HEK293 (cell line): ENCODE data around the gene ADGRF3.

ENCODE experiments used
- CTCF ChIA-PET: fragments of 350-600 bp; formaldehyde crosslinking; extraction: SDS; loops from one replicate; lab custom pipeline; 2021; ENCODE audit warnings: antibody characterized with exemption; lab: Yijun Ruan, JAX
- POLR2A ChIA-PET: fragments of 300-600 bp; formaldehyde crosslinking; extraction: SDS; loops from one replicate; lab custom pipeline; 2020; ENCODE audit warnings: antibody characterized with exemption, inconsistent platforms; lab: Yijun Ruan, JAX
- H3K27ac ChIP-seq: fragments of 200-500 bp; sonication (Bioruptor generic); 2 replicates; pipeline ENCODE4 v1.5.1; 2014; ENCODE audit warnings: low read depth, low read length, control low read depth, inconsistent platforms; ENCODE audit errors: extremely low read depth
- H3K36me3 ChIP-seq, 2 experiments: fragments of 200-500 bp in 1 of 2; sonication (Bioruptor generic) in 1 of 2; 1 replicate in 1 of 2; 2 replicates in 1 of 2; pipeline ENCODE4 v1.5.1; 2014 to 2017; ENCODE audit warnings: inconsistent platforms in 2 of 2, low read length in 2 of 2; ENCODE audit not compliant: control insufficient read depth in 2 of 2, insufficient read depth in 1 of 2
- H3K4me1 ChIP-seq: fragments of 200-500 bp; sonication (Bioruptor generic); 2 replicates; pipeline ENCODE4 v1.5.1; 2014; ENCODE audit warnings: mild to moderate bottlenecking, low read length, inconsistent platforms; ENCODE audit not compliant: control insufficient read depth, insufficient read depth
- H3K4me3 ChIP-seq: 2 replicates; pipeline ENCODE4 v1.5.1; 2011; ENCODE audit warnings: low read depth, mild to moderate bottlenecking, control low read depth, low read length, moderate library complexity
- H3K9me3 ChIP-seq: fragments of 200-500 bp; sonication (Bioruptor generic); 2 replicates; pipeline ENCODE4 v1.5.1; 2014; ENCODE audit warnings: low read depth, low read length, inconsistent platforms; ENCODE audit not compliant: control insufficient read depth, insufficient read depth
- BCL11A ChIP-seq: fragments of 450-650 bp; formaldehyde crosslinking; IDR thresholded peaks from 2 replicates; pipeline ENCODE4 v1.5.1; 2016; ENCODE audit warnings: low read depth, missing biosample characterization, missing genetic modification characterization
- CTCF ChIP-seq: fragments of 450-650 bp; formaldehyde crosslinking; IDR thresholded peaks from 2 replicates; pipeline ENCODE4 v1.5.1; 2016; ENCODE audit warnings: missing biosample characterization, missing genetic modification characterization
- EGR2 ChIP-seq: fragments of 450-650 bp; formaldehyde crosslinking; IDR thresholded peaks from 2 replicates; pipeline ENCODE4 v1.5.1; 2016; ENCODE audit warnings: low read depth, missing biosample characterization, missing genetic modification characterization
- HIC1 ChIP-seq: fragments of 450-650 bp; formaldehyde crosslinking; IDR thresholded peaks from 2 replicates; pipeline ENCODE4 v1.5.1; 2016; ENCODE audit warnings: missing biosample characterization, missing genetic modification characterization
- KLF16 ChIP-seq: fragments of 450-650 bp; formaldehyde crosslinking; IDR thresholded peaks from 2 replicates; pipeline ENCODE4 v1.5.1; 2017; ENCODE audit warnings: missing biosample characterization, missing genetic modification characterization
- KLF8 ChIP-seq: fragments of 450-650 bp; formaldehyde crosslinking; IDR thresholded peaks from 2 replicates; pipeline ENCODE4 v1.5.1; 2016; ENCODE audit warnings: missing biosample characterization, missing genetic modification characterization
- SP2 ChIP-seq: fragments of 450-650 bp; formaldehyde crosslinking; IDR thresholded peaks from 2 replicates; pipeline ENCODE4 v1.5.1; 2016; ENCODE audit warnings: missing biosample characterization, missing genetic modification characterization
- ZBTB20 ChIP-seq: fragments of 450-650 bp; formaldehyde crosslinking; IDR thresholded peaks from 2 replicates; pipeline ENCODE4 v1.5.1; 2016; ENCODE audit warnings: missing biosample characterization, missing genetic modification characterization
- ZNF112 ChIP-seq: fragments of 450-650 bp; formaldehyde crosslinking; IDR thresholded peaks from 2 replicates; pipeline ENCODE4 v1.5.0; 2017; ENCODE audit warnings: missing biosample characterization, missing genetic modification characterization
- ZNF18 ChIP-seq: fragments of 450-650 bp; formaldehyde crosslinking; IDR thresholded peaks from 2 replicates; pipeline ENCODE4 v1.5.1; 2016; ENCODE audit warnings: missing biosample characterization, missing genetic modification characterization
- ZNF2 ChIP-seq: fragments of 450-650 bp; formaldehyde crosslinking; IDR thresholded peaks from 2 replicates; pipeline ENCODE4 v1.5.1; 2016; ENCODE audit warnings: missing biosample characterization, missing genetic modification characterization
- ZNF202 ChIP-seq: fragments of 450-650 bp; formaldehyde crosslinking; IDR thresholded peaks from 2 replicates; pipeline ENCODE4 v1.5.1; 2016; ENCODE audit warnings: missing biosample characterization, missing genetic modification characterization, borderline replicate concordance
- ZNF335 ChIP-seq: fragments of 450-650 bp; formaldehyde crosslinking; conservative IDR thresholded peaks from 2 replicates; pipeline ENCODE4 v1.5.1; 2016; ENCODE audit warnings: missing biosample characterization, missing genetic modification characterization
- ZNF501 ChIP-seq: fragments of 450-650 bp; formaldehyde crosslinking; IDR thresholded peaks from 2 replicates; pipeline ENCODE4 v1.5.1; 2016; ENCODE audit warnings: missing biosample characterization, missing genetic modification characterization
- ZNF580 ChIP-seq: fragments of 450-650 bp; formaldehyde crosslinking; IDR thresholded peaks from 2 replicates; pipeline ENCODE4 v1.5.1; 2016; ENCODE audit warnings: missing biosample characterization, missing genetic modification characterization
- ZNF600 ChIP-seq: fragments of 450-650 bp; formaldehyde crosslinking; IDR thresholded peaks from 2 replicates; pipeline ENCODE4 v1.5.1; 2016; ENCODE audit warnings: missing biosample characterization, missing genetic modification characterization
- ZNF629 ChIP-seq: fragments of 450-650 bp; formaldehyde crosslinking; IDR thresholded peaks from 2 replicates; pipeline ENCODE4 v1.5.1; 2017; ENCODE audit warnings: missing biosample characterization, missing genetic modification characterization
- ZNF785 ChIP-seq: fragments of 450-650 bp; formaldehyde crosslinking; IDR thresholded peaks from 2 replicates; pipeline ENCODE4 v1.5.1; 2016; ENCODE audit warnings: missing biosample characterization, missing genetic modification characterization
- TF ChIP-seq, protein P1 (sequence below): fragments of 450-650 bp; formaldehyde crosslinking; IDR thresholded peaks from 2 replicates; pipeline ENCODE4 v1.5.1; 2016; ENCODE audit warnings: missing biosample characterization, missing genetic modification characterization
- TF ChIP-seq, protein P2 (sequence below): fragments of 450-650 bp; formaldehyde crosslinking; optimal IDR thresholded peaks from 2 replicates; pipeline ENCODE3; 2016; ENCODE audit warnings: missing biosample characterization, mild to moderate bottlenecking, missing genetic modification characterization

Gene ADGRF3

DNA sequence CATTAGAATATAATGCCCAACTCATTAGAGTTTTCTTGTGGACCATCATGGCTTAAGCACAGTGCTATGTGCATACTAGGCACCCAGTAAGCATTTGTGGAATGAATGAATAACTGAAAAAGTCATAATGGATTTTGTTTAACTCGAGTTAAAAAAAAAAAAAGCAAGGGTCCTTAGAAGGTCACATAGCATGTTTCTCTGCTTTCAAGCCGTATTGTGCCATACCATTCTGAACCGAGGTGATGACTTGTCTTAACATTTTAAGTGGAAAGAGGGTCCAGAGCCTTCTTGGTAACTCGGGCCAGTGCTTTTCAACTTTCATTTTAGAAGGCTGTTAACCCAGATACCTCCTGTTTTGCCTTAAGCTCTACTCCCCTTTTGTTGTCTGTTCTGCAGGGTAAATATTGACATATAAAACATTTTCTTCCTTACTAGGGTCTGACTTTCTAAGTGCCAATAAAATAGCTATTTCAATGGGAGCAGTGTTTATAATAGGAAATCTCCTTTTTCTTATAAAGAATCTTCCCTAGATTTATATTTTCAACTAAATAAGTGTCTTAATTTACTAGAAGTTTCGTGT is 787 bp upstream of the ADGRF3 start:
- TF ChIP-seq ZNF202 (tag by site-specific recombination), result no peak
- TF ChIP-seq ZNF600 (tag by site-specific recombination), result peak; percentile 45; the same call in 1 of the 2 replicates
- Histone ChIP-seq H3K4me1 (no peaks in the 10 kb centered on the region; the same call in 1 of the 2 replicates), H3K9me3 (no peaks in the 10 kb centered on the region), H3K4me3 (peak overlapping the region; percentile 66), H3K36me3 (no peaks in the 10 kb centered on the region), H3K27ac (no peak overlapping the region)
- ChIA-PET POLR2A (interaction anchor here (0.7 to 1.1 kb wide), 2 partner anchors 14 to 104 kb away, joined by 3 to 4 read pairs; partner anchors contain the start of gene HADHA), CTCF (interaction anchor here (0.6 to 2.4 kb wide), 2 partner anchors 8 to 59 kb away, joined by 3 to 8 read pairs; no protein-coding TSS in a partner anchor)

DNA sequence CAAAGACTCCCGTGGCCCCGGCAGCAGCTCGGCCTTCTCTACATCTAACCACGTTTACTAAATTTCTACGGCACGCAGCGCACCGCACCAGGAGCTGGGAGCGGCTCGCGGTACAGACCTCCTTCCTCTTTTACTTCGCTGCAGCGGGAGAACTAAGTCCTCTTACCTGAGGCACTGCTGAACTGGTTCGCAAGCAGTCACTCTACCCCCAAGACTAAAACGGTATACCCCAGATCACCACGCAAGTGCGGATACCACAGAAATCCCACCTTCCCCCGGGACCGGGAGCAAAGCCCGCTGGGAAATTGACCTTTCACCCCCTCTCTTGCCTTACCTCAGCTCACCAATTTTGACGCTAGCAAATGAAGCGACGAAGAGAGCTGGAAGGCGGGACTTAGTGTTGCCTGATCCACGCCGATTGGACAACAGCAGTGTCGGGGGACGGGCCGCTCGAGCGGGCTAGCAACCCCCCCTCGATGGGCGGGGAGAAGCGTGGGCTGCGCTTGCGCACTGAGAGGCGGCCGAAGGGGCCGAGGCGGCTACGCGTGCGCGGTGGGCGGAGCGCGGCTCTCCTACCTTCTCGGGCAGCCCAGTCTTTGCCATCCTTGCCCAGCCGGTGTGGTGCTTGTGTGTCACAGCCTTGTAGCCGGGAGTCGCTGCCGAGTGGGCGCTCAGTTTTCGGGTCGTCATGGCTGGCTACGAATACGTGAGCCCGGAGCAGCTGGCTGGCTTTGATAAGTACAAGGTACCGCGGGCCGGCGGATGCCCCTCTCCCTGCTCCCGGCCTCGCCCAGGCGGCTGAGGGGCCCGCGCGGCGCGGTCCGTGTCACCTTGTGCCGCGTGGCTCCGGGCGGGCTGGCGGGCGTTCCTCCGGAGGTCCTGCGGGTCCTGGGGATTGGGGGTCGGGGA is 790 bp downstream of the ADGRF3 start, which contains the start of gene SELENOI:
SELENOI (plus strand) TSS at position 599 of the 909 bp plus-strand sequence; CDS start at position 689, 90 bp downstream.
- peak within 1 kb of the TSS; percentile 75 for H3K27ac ChIP-seq
- peak within 1 kb of the TSS; percentile 92 for H3K4me3 ChIP-seq
- H3K4me1 ChIP-seq, result no peaks in the 10 kb centered on the region; the same call in 1 of the 2 replicates
- POLR2A ChIA-PET, result interaction anchor here (0.9 to 2.2 kb wide), 16 partner anchors 9 to 303 kb away, joined by 3 to 20 read pairs (median 5); partner anchors contain the start of genes DRC1, HADHA and HADHB
- H3K9me3 ChIP-seq, result no peaks in the 10 kb centered on the region
- CTCF ChIA-PET, result interaction anchor here (0.5 to 2.4 kb wide), 8 partner anchors 9 to 649 kb away, joined by 3 to 8 read pairs (median 4); no protein-coding TSS in a partner anchor
- no peaks in the 10 kb centered on the region for H3K36me3 ChIP-seq
- TF ChIP-seq ZNF629 (peak; percentile 81), HIC1 (tag by site-specific recombination) (peak; percentile 96), ZNF580 (tag by site-specific recombination) (peak; percentile 49; the same call in 1 of the 2 replicates), KLF8 (tag by site-specific recombination) (0 out of 2 replicates have a peak, but pooled peaks have one; percentile 15), ZNF335 (tag by site-specific recombination) (peak; percentile 86), ZBTB20 (tag by site-specific recombination) (peak; percentile 72), ZNF18 (tag by site-specific recombination) (0 out of 2 replicates have a peak, but pooled peaks have one; percentile 17), KLF16 (tag by site-specific recombination) (peak; percentile 48; the same call in 1 of the 2 replicates), ZNF2 (tag by site-specific recombination) (0 out of 2 replicates have a peak, but pooled peaks have one; percentile 27), ZNF112 (tag by site-specific recombination) (no peak), BCL11A (tag by site-specific recombination) (no peak), CTCF (tag by site-specific recombination) (peak; percentile 62), ZNF501 (tag by site-specific recombination) (peak; percentile 21; the same call in 1 of the 2 replicates), SP2 (peak; percentile 97), ZNF785 (tag by site-specific recombination) (no peak), EGR2 (peak; percentile 73)
- TF ChIP-seq, protein P1, sequence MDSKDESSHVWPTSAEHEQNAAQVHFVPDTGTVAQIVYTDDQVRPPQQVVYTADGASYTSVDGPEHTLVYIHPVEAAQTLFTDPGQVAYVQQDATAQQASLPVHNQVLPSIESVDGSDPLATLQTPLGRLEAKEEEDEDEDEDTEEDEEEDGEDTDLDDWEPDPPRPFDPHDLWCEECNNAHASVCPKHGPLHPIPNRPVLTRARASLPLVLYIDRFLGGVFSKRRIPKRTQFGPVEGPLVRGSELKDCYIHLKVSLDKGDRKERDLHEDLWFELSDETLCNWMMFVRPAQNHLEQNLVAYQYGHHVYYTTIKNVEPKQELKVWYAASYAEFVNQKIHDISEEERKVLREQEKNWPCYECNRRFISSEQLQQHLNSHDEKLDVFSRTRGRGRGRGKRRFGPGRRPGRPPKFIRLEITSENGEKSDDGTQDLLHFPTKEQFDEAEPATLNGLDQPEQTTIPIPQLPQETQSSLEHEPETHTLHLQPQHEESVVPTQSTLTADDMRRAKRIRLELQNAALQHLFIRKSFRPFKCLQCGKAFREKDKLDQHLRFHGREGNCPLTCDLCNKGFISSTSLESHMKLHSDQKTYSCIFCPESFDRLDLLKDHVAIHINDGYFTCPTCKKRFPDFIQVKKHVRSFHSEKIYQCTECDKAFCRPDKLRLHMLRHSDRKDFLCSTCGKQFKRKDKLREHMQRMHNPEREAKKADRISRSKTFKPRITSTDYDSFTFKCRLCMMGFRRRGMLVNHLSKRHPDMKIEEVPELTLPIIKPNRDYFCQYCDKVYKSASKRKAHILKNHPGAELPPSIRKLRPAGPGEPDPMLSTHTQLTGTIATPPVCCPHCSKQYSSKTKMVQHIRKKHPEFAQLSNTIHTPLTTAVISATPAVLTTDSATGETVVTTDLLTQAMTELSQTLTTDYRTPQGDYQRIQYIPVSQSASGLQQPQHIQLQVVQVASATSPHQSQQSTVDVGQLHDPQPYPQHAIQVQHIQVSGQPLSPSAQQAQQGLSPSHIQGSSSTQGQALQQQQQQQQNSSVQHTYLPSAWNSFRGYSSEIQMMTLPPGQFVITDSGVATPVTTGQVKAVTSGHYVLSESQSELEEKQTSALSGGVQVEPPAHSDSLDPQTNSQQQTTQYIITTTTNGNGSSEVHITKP (tag by site-specific recombination), result peak; percentile 71
- TF ChIP-seq, protein P2, sequence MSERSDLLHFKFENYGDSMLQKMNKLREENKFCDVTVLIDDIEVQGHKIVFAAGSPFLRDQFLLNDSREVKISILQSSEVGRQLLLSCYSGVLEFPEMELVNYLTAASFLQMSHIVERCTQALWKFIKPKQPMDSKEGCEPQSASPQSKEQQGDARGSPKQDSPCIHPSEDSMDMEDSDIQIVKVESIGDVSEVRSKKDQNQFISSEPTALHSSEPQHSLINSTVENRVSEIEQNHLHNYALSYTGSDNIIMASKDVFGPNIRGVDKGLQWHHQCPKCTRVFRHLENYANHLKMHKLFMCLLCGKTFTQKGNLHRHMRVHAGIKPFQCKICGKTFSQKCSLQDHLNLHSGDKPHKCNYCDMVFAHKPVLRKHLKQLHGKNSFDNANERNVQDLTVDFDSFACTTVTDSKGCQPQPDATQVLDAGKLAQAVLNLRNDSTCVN (tag by site-specific recombination), result peak; percentile 79
